Measurements from ENCODE around the gene SCAF8.
"Not testable (repeated sequence)": the region's sequence is repeated elsewhere in the genome, so short reads cannot be mapped to it uniquely, and the experiment has no call there.

Gene SCAF8

DNA sequence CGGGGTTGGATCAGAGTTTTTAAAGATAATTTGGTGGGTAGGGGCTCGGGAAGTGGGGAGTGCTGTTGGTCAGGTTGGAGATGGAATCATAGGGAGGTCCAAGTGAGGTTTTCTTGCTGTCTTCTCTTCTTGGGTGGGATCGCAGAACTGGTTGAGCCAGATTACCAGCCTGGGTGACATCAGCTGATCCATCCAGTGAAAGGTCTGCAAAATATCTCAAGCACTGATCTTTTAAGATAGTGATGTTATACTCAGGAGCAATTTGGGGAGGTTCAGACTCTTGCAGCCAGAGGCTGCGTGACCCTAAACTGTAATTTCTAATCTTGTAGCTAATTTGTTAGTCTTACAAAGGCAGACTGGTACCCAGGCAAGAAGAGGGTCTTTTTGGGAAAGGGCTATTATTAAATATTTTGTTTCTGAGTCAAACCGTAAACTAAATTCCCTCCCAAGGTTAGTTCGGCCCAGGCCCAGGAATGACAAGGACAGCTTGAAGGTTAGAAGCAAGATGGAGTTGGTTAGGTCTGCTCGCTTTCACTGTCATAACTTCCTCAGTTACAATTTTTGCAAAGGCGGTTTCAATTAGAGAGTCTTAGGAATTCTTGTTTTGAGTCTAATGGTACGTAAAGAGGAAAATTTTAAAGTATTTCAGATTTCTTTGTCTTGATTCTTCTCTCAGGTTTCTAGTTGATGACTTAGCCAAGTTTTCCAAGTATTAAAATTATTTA lies 53.1 kb downstream of the SCAF8 start:
- DNase-seq = no peak

DNA sequence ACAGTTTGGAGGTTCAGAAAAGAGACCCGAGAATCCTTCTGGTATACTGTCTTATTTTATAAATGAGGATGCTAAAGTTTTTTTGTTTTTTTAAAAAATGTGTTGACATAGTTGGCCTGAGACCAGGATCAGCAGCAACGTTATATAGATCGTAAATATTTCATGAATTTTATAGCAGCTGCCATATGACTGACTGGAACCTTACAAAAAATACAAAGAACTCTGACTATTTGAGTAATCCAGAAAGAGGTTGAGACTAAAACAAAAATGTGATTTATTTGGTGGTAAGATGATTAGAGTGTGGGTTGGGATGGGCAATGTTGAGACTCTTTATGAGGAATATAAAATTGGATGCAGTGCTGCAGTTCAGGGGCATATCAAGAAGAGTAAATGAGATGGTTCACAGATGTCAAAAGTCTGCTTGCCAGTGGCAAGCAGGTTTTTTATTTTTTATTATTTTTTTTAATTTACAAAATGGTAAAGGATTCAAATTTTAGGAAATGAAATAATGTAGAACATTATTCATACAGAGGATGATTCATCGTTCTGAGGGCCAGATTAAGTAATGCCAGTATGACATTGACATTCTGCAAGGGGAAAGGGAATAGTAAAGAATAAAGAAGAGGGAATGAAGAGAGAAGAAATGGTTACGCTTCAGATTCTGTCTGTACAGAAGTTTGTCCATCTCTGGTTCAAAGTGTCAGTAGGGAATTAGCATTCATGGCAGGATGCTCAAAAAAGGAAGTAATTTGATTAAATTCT lies 58.5 kb downstream of the SCAF8 start:
- DNase-seq = no peak

DNA sequence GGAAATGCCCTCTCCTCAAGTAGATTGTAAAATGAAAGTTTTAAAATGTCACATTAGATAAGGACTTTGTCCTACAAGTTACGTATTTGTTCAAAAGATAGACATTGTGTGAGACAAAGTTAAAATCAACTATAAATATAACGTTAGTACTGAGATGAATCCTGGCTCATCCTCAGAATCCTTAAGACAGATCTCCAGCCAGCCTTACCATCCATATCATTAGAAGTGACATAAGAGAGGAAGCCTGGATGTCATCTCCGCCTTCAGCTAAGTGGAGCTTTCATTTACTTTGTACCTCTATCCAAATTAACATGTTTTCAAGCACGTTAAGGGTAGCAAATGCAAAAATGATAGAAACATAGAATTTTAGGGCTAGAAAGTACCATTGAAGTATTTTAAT lies 59.1 kb downstream of the SCAF8 start:
- no peak for DNase-seq

DNA sequence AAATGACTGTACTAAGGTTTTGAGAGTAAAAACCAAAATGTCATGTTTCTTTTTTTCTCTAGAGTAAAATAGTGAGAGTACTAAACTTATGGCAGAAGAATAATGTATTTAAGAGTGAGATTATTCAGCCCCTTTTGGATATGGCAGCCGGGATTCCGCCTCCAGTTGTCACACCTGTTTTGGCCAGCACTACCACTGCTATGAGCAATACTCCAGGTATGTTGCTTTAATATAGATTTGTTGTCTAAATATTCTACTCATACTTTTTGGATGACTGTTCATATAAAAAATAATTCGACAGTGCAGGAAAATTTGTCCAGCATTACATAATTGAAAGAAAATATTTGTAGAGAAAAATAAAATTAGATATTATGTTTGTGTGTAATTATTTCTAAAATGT lies 59.5 kb downstream of the SCAF8 start:
- no peak for DNase-seq

GRCh38 chr6:154796484-154796883 lies 63.3 kb downstream of the SCAF8 start:
- DNase-seq = no peak

GRCh38 chr6:154797857-154798256 lies 64.6 kb downstream of the SCAF8 start:
- no peak for DNase-seq

DNA sequence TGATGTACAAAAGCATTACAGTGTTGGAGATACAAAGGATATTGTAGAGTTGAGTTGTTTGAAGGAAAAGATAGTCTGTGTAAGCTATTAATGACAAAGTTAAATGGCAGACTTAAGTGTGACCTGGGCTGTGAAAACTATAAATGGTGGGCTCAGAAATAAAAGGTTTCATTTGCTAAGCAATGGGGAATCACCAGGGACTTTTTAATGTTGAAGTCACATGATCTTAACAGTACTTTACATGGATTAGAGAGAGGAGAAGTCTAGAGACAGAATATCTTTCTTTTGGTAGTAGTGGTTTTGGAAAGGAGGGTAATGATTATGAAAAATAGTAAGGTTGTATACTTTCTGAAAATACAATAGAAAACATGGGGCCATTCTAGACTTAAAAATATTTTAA lies 67.1 kb downstream of the SCAF8 start:
- DNase-seq = no peak

GRCh38 chr6:154805288-154805911 lies 72.2 kb downstream of the SCAF8 start:
- DNase-seq = no peak

DNA sequence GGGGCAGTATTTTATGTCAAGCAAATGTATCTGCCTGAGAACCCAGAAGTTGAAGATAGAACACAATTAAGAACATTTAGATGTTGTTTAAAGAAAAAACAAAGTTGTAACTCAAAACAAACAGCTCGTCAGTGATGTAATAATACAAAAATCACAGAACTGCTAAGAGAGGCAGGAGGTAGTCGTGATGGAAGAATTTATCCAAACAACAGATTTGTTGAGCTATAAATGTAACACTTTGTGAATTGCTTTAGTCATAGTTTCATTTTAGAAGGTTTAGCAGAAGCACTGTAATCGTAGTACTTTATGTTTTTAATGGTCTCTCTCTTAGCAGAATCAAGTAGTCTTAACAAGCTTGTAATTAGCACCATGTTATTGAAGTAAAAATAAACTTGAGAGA lies 73.6 kb downstream of the SCAF8 start:
- no peak for DNase-seq

- DNase-seq = not testable (repeated sequence)
Observed at GRCh38 chr6:154811663-154812062, 78.4 kb downstream of the SCAF8 start.

- no peak for DNase-seq
Observed at GRCh38 chr6:154814063-154814462, 80.8 kb downstream of the SCAF8 start.

DNA sequence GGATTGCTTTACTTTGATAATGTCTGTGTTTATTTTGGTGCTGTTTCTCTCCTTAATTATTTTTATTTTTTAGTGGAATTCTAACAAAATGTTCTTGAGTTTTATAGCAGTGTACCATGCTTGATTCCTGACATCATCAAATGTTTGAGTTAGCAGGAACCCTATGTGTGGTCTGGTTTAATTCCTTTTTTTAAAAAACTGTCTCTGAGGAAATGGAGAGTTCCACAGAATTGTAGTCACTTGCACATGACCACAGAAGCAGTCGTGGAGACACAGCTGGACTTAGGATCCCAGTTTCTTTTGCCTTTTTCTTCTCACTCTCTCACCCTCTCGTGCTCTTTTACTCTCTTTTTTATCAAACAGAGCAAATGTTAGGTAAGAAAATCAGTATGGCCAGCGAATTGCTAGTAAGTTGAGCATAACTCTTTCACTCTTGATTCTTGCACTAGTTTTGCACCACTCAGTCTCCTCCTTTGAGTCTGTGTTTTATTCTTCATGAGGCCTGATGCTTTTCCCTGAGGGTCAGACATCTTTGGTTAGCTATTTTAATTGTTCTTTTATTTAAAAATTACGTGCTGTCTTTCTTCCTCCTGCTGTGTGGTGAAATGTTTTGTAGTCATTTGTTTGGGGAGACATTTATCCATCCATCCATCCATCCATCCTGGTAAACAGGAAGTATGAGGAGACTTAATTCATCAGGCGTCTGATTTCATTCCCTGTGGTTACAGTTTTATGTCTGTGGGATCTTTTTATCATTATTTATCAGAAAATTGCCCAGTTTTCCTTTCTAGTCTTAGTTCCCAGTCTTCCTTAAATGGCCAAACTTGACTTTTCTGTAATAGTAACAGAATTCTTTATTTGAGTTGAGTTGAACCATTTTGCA lies 83.0 kb downstream of the SCAF8 start:
- DNase-seq = no peak

DNA sequence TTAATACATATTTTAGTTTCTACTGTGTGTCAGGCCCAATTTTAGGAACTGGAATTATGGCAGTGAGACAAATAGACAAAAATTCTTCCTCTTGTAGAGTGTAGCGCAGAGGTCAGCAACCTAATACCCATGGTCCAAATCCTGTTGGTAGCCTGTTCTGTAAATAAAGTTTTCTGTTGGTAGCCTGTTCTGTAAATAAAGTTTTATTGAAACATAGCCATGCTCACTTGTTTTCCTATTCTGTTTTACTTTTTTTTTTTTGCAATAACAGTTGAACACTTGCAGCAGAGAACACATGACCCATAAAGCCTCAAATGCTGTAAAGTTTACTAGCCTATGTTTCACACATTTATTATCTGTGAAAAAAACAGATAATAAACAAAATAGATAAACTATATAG lies 87.9 kb downstream of the SCAF8 start:
- no peak for DNase-seq

DNA sequence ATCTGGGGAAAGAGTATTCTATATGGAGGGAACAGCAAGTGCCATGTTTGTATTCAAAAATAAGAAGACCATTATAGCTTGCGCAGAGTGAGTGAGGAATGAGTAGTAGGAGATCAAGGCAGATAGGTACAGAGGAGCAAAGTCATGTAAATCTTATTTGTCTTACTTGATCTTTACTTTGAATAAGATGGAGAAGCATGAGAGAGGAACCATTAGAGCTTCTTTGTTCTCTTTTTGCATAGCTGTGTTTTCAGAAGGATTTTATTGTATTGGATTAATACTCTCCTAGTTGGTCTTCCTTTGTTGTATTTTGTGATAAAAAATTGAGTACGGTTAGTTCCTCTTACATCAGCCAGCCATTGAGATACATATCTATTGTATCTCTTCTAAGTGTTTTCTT lies 88.4 kb downstream of the SCAF8 start:
- DNase-seq = no peak

DNA sequence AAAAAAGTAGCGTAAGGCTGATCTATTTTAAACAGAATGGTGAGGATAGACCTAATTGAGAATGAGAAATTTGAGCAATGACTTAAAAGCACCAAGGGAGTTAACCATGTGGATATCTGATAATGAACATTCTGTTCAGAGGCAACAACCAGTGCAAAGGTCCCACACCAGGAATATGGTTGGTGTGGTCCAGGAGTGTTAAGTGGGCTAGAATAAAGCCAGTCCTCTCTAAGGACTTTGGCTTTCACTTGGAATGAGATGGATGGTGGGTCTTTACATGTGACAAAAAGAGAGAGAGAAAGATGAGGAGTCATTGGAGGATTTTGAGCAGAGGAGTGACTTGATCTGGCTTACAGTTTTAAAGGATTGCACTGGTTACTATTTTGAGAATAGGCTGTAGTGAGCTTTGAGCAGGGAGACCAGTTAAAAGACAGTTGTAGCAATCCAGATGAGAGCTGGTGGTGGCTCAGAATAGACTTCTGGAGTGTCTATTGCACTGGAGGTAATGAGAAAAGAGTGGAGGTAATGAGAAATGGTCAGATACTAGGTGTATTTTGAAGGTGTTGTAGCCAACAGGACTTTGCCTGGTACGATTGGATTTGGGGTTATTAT lies 89.8 kb downstream of the SCAF8 start:
- no peak for DNase-seq

GRCh38 chr6:154824076-154824475 lies 90.9 kb downstream of the SCAF8 start:
- no peak for DNase-seq

DNA sequence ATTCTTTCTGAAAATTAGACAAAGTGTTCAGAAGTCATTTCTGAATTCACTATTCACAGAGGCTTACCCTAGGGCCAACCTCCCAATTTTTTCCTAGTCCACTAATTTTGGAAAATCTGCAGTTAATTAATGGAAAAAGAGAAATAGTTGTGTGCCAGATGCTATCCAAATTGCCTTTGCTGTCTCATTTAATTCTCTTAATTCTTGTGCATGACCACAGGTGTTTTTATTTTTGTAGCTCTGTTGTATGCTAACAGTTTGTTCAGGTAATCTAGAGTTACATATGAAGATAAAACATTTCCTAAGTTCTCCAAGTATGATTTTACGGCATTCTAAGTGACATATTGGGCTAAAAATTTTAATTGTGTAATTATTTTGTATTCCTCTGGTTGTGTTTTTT lies 96.8 kb downstream of the SCAF8 start:
- DNase-seq = no peak

GRCh38 chr6:154830771-154831170 lies 97.6 kb downstream of the SCAF8 start:
- DNase-seq = no peak

DNA sequence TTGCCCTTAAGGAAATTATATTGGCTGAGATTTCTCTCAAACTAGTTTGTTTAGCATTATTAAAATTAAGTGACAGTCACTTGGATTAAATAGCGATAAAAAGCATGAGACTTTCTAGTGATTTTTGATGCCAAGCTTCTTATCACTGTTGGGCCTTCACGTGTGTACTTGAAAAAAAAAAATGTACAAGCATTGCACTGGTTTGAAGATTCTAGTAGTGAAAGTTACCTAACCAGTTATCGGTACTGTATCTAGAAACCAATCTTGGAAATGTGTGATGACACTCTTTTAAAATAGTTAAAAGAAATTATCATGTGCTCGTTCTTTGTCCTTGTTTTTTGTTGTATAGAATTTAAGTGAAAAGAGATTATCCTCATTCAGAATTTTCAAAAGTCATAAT lies 102.1 kb downstream of the SCAF8 start:
- no peak for DNase-seq

DNA sequence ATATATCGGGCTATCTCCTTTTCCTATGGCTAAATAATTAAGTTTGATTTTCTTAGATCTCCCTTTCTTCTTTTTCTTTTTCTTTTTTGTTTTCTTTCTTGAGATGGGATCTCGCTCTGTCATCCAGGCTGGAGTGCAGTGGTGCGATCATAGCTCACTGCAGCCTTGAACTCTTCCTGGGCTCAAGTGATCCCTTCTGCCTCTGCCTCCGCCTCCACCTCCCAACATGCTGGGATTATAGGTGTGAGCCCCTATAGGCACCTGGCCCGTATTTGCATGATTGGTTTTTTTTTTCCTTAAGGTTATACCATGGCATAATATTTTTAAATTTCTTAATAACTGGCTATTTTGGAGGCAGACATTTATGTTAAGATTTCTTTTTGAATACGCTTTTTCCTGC lies 106.3 kb downstream of the SCAF8 start:
- DNase-seq = no peak

DNA sequence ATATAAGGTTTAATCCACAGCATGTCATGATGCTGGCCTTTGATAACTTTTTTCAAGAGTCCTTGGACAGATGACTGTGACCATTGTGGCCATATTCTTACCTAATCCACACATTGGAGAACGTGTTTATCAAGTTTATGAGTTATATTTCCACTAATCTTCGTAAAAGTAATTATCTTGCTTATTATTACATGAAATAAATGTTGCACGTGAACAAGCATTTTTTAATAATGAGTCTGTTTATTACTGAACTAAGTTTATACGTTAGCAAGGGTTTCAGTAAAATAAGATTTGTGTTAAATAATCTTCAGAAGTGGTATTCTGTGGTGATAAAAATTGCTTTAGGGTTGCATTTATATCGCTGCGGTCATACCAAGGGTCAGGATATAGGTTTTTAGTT lies 107.1 kb downstream of the SCAF8 start:
- DNase-seq = no peak

DNA sequence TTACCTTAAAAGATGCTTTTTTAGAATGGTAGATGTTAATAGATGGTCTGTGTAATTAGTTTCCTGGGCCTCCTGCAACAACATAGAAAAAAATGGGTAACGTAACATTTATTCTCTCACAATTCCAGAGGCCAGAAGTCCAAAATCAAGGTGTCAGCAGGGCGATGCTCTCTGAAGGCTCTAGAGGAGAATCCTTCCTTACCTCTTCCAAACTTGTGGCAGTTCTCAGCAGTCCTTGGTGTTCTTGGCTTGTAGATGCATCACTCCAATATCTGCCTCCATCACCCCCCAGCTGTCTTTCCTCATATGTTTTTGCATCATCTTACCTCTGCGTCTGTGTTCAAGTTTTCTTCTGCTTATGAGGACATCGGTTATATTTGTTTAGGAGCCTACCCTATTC lies 107.9 kb downstream of the SCAF8 start:
- no peak for DNase-seq

- DNase-seq = no peak
Observed at GRCh38 chr6:154842833-154843232, 109.6 kb downstream of the SCAF8 start.

Data from effector CD4-positive, alpha-beta T cell (primary cell).